T follicular helper cell (primary cell): ENCODE data around the gene GTF3C1.

Source experiments
- DNase-seq: peaks from one replicate; pipeline ENCODE4 v3.0.0-alpha.2; 2020; ENCODE audit warnings: low read depth

The GTF3C1 gene

DNA sequence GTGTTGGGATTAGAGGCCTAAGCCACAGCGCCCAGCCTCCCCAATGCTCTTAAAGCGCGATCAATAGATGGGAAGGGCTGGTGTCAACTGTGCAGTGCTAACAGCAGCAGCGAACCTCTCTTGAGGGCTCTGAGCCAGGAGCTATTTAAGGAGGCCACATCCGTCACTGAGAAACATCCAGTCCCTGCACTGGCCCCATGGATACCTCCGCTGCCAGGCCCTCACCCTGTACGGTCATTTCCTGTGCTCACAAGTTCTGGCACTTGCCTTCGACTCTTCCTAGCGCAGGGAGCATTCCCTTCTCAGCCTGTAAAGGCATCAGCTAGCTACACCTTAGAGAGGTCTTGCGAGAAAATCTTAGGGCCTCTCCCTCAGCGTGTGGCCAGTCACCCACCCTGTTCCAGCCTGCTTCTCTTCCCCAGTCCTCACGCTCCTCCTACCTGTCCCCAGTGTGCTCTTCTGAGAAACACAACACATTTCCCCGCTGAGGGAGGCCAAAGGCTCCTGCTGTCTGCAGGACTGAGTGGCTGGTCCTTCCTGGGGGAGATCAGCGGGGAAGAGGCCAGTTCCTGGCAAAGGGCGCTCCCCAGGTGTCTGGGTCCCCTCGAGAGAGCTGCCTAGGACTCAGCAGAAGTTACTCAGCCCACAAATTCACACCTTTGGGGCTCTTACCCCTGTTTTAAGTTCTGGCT lies 28.6 kb downstream of the GTF3C1 start:
- DNase-seq, result no peak

DNA sequence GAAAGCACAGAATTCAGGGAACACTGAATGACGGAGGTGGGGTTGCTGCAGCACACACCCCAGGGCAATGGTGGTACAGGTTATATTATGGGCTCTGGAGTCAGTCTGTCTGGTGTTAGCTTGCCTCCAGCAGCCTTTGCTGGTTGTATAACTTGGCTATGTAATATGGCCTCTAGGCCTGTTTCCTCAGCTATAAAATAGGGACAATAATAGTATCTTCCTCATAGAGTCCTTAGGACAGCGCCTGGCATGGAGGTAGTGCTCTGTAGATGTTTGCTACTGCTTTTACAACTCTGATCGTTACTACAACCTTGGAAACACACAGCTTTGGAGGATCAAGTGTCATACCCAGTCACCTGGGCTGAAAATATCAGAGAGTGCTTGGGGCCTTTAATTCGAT lies 31.5 kb downstream of the GTF3C1 start:
- no peak for DNase-seq

- DNase-seq, result no peak
Observed at GRCh38 chr16:27517664-27518063, 32.0 kb downstream of the GTF3C1 start.

- DNase-seq, result no peak
Observed at GRCh38 chr16:27516365-27516764, 33.3 kb downstream of the GTF3C1 start.

DNA sequence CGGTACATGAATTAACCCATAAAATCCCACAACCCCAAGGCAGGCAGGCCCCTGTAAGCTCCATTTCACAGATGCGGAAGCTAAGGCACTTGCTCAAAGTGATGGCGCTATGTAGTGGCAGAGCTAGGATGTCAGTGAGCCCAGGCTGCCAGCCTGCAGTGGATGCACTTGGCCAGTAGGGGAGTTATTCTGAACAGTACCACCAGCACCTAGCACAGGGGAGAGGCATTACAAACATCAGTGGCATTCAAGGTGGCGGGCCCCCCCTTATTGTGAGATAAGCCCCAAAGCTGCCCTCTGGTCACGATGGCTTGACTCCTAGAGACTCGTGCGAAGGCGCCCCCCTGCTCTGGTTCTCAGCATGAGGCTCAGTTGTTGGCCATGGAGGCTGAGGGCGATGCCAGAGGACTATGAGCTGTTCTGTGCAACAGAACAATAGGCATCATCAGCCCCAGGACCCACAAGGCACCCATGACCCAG lies 33.8 kb downstream of the GTF3C1 start:
- DNase-seq, result no peak

GRCh38 chr16:27514806-27515205 lies 34.9 kb downstream of the GTF3C1 start:
- DNase-seq, result no peak

GRCh38 chr16:27511657-27512448 lies 37.9 kb downstream of the GTF3C1 start:
- no peak for DNase-seq

DNA sequence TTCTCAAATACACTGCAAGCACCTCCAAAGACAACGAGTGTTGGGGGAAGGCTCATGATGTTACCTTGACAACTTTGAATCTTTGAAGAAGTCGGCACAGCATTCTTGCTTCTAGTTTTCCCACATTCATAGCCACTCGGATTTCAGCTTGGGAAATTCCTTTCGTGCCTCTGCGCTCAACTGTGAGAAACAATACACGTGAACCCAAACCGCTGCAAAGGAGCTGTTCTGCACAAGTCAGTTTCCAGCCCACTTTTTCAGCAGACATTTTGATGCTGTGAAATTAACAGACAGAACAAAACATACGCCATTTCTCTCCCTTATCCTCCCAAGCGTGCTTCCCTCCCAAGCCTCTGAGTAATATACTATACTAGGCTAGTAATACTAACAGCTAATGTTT lies 41.2 kb downstream of the GTF3C1 start:
- no peak for DNase-seq

GRCh38 chr16:27506771-27507170 lies 42.9 kb downstream of the GTF3C1 start:
- no peak for DNase-seq

- DNase-seq, result no peak
Observed at GRCh38 chr16:27505297-27506236, 44.1 kb downstream of the GTF3C1 start.

DNA sequence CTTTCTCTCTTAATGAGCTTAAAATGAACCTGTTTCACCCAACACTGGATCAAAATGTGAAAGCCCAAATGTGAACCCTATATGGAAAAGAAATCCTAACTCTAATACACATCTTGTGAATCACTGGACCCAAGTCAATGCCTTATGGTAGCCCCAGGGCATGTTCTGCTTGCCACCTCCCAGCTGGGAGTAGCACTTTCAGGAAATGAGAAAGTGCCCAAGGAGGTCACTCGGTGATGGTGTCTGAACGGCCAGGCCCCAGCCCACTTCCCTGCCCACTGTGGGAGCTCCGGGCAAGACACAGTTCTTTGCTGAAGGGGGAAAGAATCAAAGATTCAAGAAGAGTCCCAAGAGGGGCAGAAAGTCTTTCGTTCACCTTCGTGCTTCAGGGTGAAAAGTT lies 46.1 kb downstream of the GTF3C1 start:
- DNase-seq, result no peak

DNA sequence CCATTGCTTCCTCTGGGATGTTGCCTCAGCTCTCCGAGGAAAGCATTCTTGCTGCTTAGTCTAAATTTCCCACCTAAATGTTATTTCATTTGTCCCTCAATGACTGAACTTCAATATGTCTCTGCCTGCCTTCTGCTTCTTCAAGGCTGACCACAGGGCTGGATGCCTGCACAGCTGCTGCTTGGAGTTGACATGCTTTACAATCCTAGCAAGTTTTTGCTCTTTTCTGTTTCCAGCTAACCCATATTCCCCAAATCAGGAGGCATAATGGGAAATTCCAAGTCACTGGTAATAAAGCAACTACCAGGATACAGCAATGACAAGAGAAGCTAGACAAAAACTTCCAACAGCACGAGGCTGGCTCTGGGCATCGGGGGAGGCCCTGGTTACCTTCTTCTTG lies 48.9 kb downstream of the GTF3C1 start:
- DNase-seq, result no peak

- DNase-seq, result no peak
Observed at GRCh38 chr16:27499659-27500055, 50.1 kb downstream of the GTF3C1 start.

DNA sequence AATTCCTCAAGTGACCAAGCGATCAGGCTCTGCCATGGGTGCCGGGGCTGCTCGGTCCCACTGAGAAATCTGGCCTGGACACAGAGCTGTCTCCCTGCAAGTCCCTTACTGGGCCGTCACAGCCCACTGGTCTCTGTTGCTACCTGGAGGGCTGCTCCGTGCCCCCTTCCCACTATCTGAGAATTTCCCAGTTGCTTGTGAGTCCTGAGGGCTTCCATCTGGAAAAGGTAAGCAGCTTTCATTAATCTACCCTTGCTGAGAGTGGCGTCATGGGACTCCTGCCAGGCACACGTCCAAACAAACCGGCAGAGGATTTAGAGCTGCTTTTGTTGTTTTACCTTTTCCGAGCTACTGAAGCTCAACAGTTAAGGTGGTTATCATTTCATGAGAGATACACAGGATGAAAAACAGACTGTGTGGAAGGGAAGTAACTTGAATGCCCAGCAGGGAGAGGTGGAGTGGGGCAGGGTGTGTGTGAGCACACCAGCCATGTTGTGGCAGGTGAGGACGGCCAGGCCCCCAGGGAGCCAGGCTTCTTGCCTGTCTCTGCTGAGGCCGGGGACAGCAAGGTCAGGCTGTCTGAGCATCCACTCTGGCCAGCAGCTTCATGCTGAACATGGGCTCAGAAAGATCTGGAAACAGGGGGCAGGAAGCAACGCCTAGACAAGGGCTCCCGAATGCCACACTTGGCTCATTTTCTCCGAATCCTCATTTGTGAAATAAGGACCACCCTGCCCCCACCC lies 50.6 kb downstream of the GTF3C1 start:
- DNase-seq, result no peak

- DNase-seq, result no peak
Observed at GRCh38 chr16:27498031-27498825, 51.5 kb downstream of the GTF3C1 start.

- no peak for DNase-seq
Observed at GRCh38 chr16:27495191-27495590, 54.5 kb downstream of the GTF3C1 start.

- no peak for DNase-seq
Observed at GRCh38 chr16:27492588-27492979, 57.1 kb downstream of the GTF3C1 start.

GRCh38 chr16:27491894-27492587 lies 57.7 kb downstream of the GTF3C1 start:
- DNase-seq, result no peak

GRCh38 chr16:27489906-27490305 lies 59.8 kb downstream of the GTF3C1 start:
- DNase-seq, result no peak

DNA sequence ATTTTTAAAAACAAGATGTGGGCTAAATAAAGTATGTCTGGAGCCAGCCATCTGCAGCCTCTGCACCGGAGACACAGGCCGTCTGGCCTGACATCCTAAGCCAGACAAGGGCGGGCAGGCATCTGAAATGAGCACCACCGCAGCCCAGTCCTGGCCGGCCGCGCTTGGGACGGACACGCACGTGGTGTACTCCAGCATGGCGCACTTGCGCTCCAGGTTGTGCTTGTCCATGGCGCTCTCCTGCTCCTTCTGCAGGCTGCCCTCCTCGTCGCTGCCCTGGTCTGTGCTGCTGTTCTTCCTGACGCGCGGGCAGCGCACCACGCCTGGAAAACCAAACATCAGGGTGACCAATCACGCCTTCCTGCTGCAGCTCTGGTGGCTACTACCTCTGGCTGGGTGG lies 60.3 kb downstream of the GTF3C1 start:
- no peak for DNase-seq
